ENCODE measurements around the gene MARVELD2.
A peak's percentile ranks its signal among the peaks of the same experiment; 100 is the strongest.

DNA sequence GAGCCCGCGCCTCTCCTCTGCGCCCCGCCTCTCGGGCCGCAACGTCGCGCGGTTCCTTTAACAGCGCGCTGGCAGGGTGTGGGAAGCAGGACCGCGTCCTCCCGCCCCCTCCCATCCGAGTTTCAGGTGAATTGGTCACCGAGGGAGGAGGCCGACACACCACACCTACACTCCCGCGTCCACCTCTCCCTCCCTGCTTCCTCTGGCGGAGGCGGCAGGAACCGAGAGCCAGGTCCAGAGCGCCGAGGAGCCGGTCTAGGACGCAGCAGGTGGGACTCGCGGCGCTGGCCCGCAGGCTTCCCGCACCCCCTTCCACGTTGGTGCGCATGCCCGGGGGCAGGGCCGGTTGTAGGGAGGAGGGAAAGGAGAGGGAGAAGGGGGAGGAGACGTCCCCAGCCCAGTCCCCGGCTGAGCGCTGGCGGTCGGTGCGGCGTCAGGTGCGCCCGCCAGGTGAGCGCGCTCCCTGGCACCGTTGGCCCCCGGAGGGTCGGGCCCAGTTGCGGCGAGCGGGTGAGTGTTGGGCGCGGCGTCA, 77.5 kb downstream of the MARVELD2 start, which contains the start of gene OCLN:
- no peak for TF ChIP-seq CTCF (IDR thresholded peaks at IDR 0.05; ENCODE audit: insufficient read depth, low read depth, low read length)
- TF ChIP-seq EZH2 (IDR thresholded peaks at IDR 0.05; ENCODE audit: insufficient read depth, low read length), result peak; percentile 56

Measured in astrocyte (in vitro differentiated cells and primary cell).